ENCODE data around the gene LRRK1.

Gene LRRK1

DNA sequence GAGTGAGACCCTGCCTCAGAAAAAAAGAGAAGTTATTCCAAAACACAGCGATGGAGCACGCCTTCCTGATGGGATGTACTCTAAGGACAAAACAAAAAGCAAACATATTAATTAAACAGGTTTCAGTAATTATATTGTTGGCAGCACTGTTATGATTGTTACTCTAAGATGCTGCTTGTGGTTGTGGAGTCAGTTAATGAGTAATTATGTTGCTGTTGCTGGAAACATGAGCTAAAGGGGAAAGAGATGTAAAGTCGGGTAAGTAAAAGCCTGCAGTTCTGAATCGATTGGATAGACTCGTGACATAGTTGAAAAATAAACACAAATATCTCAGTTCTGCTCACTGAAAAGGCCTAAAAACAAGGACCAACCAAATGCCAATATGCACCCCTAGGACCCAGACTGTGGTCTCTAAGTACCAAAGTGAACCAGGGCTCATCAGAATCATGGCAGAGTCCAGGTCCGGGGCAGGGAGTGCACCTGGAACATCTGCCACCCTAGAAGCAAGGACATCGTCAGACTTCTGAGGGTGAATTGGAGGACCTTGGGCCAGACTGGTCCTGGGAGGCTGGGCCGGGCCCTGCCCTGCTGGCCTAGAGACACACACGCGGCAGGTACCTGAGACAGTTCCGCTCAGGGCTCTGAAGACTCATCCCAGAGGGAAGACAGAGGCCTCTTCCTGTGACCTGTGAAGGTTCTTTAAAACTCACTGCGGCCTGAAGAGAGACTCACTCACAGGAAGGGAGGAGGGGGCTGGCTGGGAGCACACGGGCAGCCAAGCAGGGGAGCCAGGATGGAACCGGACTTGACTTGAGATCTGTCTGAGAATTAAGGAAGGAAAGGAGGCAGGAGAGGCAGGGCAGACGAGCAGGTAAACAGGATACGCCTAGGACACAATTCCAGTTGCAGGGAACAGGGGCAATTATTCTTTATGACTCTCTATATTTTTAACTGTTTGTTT lies 140.5 kb downstream of the LRRK1 start:
- TF ChIP-seq SPI1 (IDR thresholded peaks at IDR 0.05; ENCODE audit: low read depth, low read length): no peak
- no peak for TF ChIP-seq PAX5 (IDR thresholded peaks at IDR 0.05; ENCODE audit: insufficient read depth, low read length, severe bottlenecking)
- TF ChIP-seq POLR2AphosphoS5 (IDR thresholded peaks at IDR 0.05; ENCODE audit: low read depth, low read length): no peak
- no peak for TF ChIP-seq POU2F2 (IDR thresholded peaks at IDR 0.05; ENCODE audit: low read depth, low read length)
- no peak for TF ChIP-seq TAF1 (IDR thresholded peaks at IDR 0.05; ENCODE audit: low read depth, low read length)
- TF ChIP-seq POLR2A (IDR thresholded peaks at IDR 0.05; ENCODE audit: low read depth, low read length): no peak
- FAIRE-seq (no peak), DNase-seq (ENCODE audit: insufficient read length, low spot score) (no peak)

DNA sequence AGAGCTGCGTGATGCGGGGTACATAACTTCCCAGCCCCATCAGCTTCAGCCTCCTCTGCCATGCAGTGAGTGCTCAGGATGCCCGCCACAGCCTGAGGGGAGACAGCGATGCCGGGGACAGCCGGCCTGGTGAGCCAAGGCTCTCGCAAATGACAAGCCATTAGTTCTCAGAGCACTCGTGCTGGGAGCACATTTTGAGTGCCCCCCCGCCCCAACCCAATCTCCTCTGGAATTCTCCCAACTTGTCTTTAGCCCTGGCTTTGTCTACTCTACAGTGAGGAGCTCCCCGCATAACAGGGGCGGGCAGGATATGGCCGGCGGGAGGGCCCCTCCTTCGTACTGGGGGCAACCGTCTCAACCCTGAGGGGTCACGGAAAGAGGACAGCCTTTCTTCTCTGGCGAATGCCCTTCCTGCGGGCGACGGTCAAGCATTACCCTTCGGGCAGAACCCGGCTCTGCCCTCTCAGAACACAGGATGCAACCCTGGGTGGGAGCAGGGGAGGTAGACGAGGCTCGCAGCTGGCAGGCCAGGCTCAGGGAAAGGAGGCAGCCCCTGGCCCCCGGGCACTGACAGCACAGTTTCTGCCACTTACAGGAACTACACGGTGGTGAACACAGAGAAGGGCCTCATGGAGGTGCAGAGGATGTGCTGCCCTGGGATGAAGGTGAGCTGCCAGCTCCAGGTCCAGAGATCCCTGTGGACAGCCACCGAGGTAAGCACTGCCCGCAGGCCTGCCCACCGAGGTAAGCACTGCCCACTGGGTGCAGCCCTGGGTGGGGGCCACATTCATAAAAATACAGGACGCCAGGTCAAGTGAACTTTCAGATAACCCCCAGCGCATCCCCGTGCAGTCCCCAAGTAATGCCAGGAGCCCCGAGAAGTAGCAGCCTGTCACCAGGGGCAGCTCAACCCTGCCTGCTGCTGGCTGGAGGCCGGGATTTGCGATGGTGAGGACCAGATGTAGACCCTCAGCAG lies 141.7 kb downstream of the LRRK1 start:
- FAIRE-seq (no peak), DNase-seq (ENCODE audit: insufficient read length, low spot score) (no peak)
- TF ChIP-seq POU2F2 (IDR thresholded peaks at IDR 0.05; ENCODE audit: low read depth, low read length) (no peak), PAX5 (IDR thresholded peaks at IDR 0.05; ENCODE audit: insufficient read depth, low read length, severe bottlenecking) (no peak), POLR2A (IDR thresholded peaks at IDR 0.05; ENCODE audit: low read depth, low read length) (no peak), POLR2AphosphoS5 (IDR thresholded peaks at IDR 0.05; ENCODE audit: low read depth, low read length) (no peak), TAF1 (IDR thresholded peaks at IDR 0.05; ENCODE audit: low read depth, low read length) (no peak), SPI1 (IDR thresholded peaks at IDR 0.05; ENCODE audit: low read depth, low read length) (no peak)

- no peak for FAIRE-seq
- no peak for DNase-seq (ENCODE audit: insufficient read length, low spot score)
- no peak for TF ChIP-seq PAX5 (IDR thresholded peaks at IDR 0.05; ENCODE audit: insufficient read depth, low read length, severe bottlenecking)
- no peak for TF ChIP-seq SPI1 (IDR thresholded peaks at IDR 0.05; ENCODE audit: low read depth, low read length)
- TF ChIP-seq POU2F2 (IDR thresholded peaks at IDR 0.05; ENCODE audit: low read depth, low read length): no peak
- TF ChIP-seq POLR2A (IDR thresholded peaks at IDR 0.05; ENCODE audit: low read depth, low read length): no peak
- no peak for TF ChIP-seq TAF1 (IDR thresholded peaks at IDR 0.05; ENCODE audit: low read depth, low read length)
These were observed 142.9 kb downstream of the LRRK1 start for GRCh38 chr15:101062063-101062462.

DNA sequence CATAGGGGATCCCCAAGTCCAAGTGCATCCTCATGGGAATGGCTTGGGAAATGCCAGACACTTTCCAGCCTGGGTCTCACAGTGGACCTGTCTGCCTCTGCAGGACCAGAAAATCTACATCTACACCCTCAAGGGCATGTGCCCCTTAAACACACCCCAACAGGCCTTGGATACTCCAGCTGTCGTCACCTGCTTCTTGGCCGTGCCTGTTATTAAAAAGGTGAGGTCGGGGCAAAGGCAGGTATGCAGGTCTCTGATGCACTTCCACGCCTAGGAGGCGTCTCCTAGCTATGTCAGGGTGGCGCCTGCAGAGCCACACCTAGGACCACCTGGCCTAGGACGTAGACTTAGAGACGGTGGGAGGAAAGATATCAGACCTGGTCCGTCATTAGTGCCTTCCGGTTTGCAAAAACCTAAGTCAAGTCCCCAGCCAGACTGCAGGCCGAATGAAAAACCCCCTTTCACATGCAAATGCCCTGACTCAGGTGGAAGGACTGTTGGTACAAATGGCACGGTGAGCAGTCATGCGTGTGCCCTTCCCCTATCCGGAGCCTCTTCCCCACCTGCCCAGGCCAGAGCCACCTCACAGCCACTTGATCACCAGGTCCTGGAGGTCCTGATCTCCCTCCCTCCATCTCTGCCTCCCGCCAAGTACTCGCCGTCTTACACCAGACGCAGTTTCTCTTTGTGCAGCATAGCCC lies 143.5 kb downstream of the LRRK1 start:
- no peak for FAIRE-seq
- TF ChIP-seq SPI1 (IDR thresholded peaks at IDR 0.05; ENCODE audit: low read depth, low read length) (no peak), POLR2AphosphoS5 (IDR thresholded peaks at IDR 0.05; ENCODE audit: low read depth, low read length) (no peak), TAF1 (IDR thresholded peaks at IDR 0.05; ENCODE audit: low read depth, low read length) (no peak), POU2F2 (IDR thresholded peaks at IDR 0.05; ENCODE audit: low read depth, low read length) (peak; percentile 69; the same call in 1 of the 2 replicates), PAX5 (IDR thresholded peaks at IDR 0.05; ENCODE audit: insufficient read depth, low read length, severe bottlenecking) (no peak), POLR2A (IDR thresholded peaks at IDR 0.05; ENCODE audit: low read depth, low read length) (no peak)
- no peak for DNase-seq (ENCODE audit: insufficient read length, low spot score)

GRCh38 chr15:101063212-101063611 lies 144.1 kb downstream of the LRRK1 start:
- DNase-seq (ENCODE audit: insufficient read length, low spot score) (no peak), FAIRE-seq (no peak)
- TF ChIP-seq POU2F2 (IDR thresholded peaks at IDR 0.05; ENCODE audit: low read depth, low read length): no peak
- TF ChIP-seq PAX5 (IDR thresholded peaks at IDR 0.05; ENCODE audit: insufficient read depth, low read length, severe bottlenecking): no peak
- no peak for TF ChIP-seq POLR2AphosphoS5 (IDR thresholded peaks at IDR 0.05; ENCODE audit: low read depth, low read length)
- no peak for TF ChIP-seq SPI1 (IDR thresholded peaks at IDR 0.05; ENCODE audit: low read depth, low read length)
- no peak for TF ChIP-seq TAF1 (IDR thresholded peaks at IDR 0.05; ENCODE audit: low read depth, low read length)
- TF ChIP-seq POLR2A (IDR thresholded peaks at IDR 0.05; ENCODE audit: low read depth, low read length): no peak

- TF ChIP-seq POU2F2 (IDR thresholded peaks at IDR 0.05; ENCODE audit: low read depth, low read length) (no peak), PAX5 (IDR thresholded peaks at IDR 0.05; ENCODE audit: insufficient read depth, low read length, severe bottlenecking) (no peak), POLR2AphosphoS5 (IDR thresholded peaks at IDR 0.05; ENCODE audit: low read depth, low read length) (no peak), POLR2A (IDR thresholded peaks at IDR 0.05; ENCODE audit: low read depth, low read length) (no peak), TAF1 (IDR thresholded peaks at IDR 0.05; ENCODE audit: low read depth, low read length) (no peak), SPI1 (IDR thresholded peaks at IDR 0.05; ENCODE audit: low read depth, low read length) (no peak)
- no peak for FAIRE-seq
- no peak for DNase-seq (ENCODE audit: insufficient read length, low spot score)
These were observed 145.0 kb downstream of the LRRK1 start for GRCh38 chr15:101063891-101064794.

- FAIRE-seq: no peak
- no peak for TF ChIP-seq PAX5 (IDR thresholded peaks at IDR 0.05; ENCODE audit: insufficient read depth, low read length, severe bottlenecking)
- TF ChIP-seq POLR2AphosphoS5 (IDR thresholded peaks at IDR 0.05; ENCODE audit: low read depth, low read length): no peak
- no peak for TF ChIP-seq POLR2A (IDR thresholded peaks at IDR 0.05; ENCODE audit: low read depth, low read length)
These were observed 145.8 kb downstream of the LRRK1 start for GRCh38 chr15:101064795-101065569.

More at GRCh38 chr15:101064795-101065569, 145.8 kb downstream of the LRRK1 start:
- no peak for DNase-seq (ENCODE audit: insufficient read length, low spot score)

Data from GM12891 (cell line).